ENCODE measurements around the gene LRRTM2. TPM values are rescaled to one million over a fixed set of nuclear protein-coding genes. Genes with fewer than 3 reads are reported as not detected.

Gene LRRTM2
- total RNA-seq, 1 experiment from 2014 or later: 0.21 TPM

- H3K27me3 ChIP-seq (replicated peaks): no peaks in the 10 kb centered on the region
- no peak for DNase-seq (ENCODE audit: low read depth in 1 of 2, low spot score in 2 of 2)
- H3K36me3 ChIP-seq: peaks cover 79% of the 10 kb centered on the region
Measured at GRCh38 chr5:138901716-138902115, 26.6 kb upstream of the LRRTM2 start.

GRCh38 chr5:138900281-138900965 lies 25.3 kb upstream of the LRRTM2 start:
- peak; percentile 54 to 64 for DNase-seq (ENCODE audit: low read depth in 1 of 2, low spot score in 2 of 2)
- Histone ChIP-seq H3K9me3 (replicated peaks) (no peaks in the 10 kb centered on the region), H3K4me3 (no peak overlapping the region), H3K36me3 (peaks cover 72% of the 10 kb centered on the region), H3K4me1 (replicated peaks) (peaks cover 48% of the 10 kb centered on the region), H3K27me3 (replicated peaks) (no peaks in the 10 kb centered on the region), H3K27ac (peak overlapping the region; percentile 46)

More at GRCh38 chr5:138901716-138902115, 26.6 kb upstream of the LRRTM2 start:
- peaks cover 58% of the 10 kb centered on the region for H3K4me1 ChIP-seq (replicated peaks)
- H3K9me3 ChIP-seq (replicated peaks): no peaks in the 10 kb centered on the region
- H3K27ac ChIP-seq: no peak overlapping the region
- no peak overlapping the region for H3K4me3 ChIP-seq

GRCh38 chr5:138898742-138899141 lies 23.6 kb upstream of the LRRTM2 start:
- peaks cover 67% of the 10 kb centered on the region for H3K36me3 ChIP-seq
- H3K27me3 ChIP-seq (replicated peaks): no peaks in the 10 kb centered on the region
- H3K9me3 ChIP-seq (replicated peaks): no peaks in the 10 kb centered on the region
- no peak overlapping the region for H3K27ac ChIP-seq
- no peak for DNase-seq (ENCODE audit: low read depth in 1 of 2, low spot score in 2 of 2)
- H3K4me1 ChIP-seq (replicated peaks): peaks cover 36% of the 10 kb centered on the region
- H3K4me3 ChIP-seq: no peak overlapping the region

- peaks cover 32% of the 10 kb centered on the region for H3K4me1 ChIP-seq (replicated peaks)
- no peak overlapping the region for H3K27ac ChIP-seq
- H3K9me3 ChIP-seq (replicated peaks): no peaks in the 10 kb centered on the region
- peaks cover 63% of the 10 kb centered on the region for H3K36me3 ChIP-seq
- no peak for DNase-seq (ENCODE audit: low read depth in 1 of 2, low spot score in 2 of 2)
- no peak overlapping the region for H3K4me3 ChIP-seq
- H3K27me3 ChIP-seq (replicated peaks): no peaks in the 10 kb centered on the region
Measured at GRCh38 chr5:138898299-138898698, 23.2 kb upstream of the LRRTM2 start.

- no peaks in the 10 kb centered on the region for H3K27me3 ChIP-seq (replicated peaks)
- peaks cover 14% of the 10 kb centered on the region for H3K4me1 ChIP-seq (replicated peaks)
- peaks cover 54% of the 10 kb centered on the region for H3K36me3 ChIP-seq
- H3K4me3 ChIP-seq: no peak overlapping the region
- no peak overlapping the region for H3K27ac ChIP-seq
- no peaks in the 10 kb centered on the region for H3K9me3 ChIP-seq (replicated peaks)
- DNase-seq (ENCODE audit: low read depth in 1 of 2, low spot score in 2 of 2): no peak
Measured at GRCh38 chr5:138895918-138896317, 20.8 kb upstream of the LRRTM2 start.

GRCh38 chr5:138890644-138891043 lies 15.5 kb upstream of the LRRTM2 start:
- Histone ChIP-seq H3K36me3 (peaks cover 70% of the 10 kb centered on the region), H3K27me3 (replicated peaks) (no peaks in the 10 kb centered on the region), H3K9me3 (replicated peaks) (peaks cover 12% of the 10 kb centered on the region; the same call in 1 of the 2 replicates), H3K4me3 (no peak overlapping the region), H3K27ac (no peak overlapping the region), H3K4me1 (replicated peaks) (no peaks in the 10 kb centered on the region)
- no peak for DNase-seq (ENCODE audit: low read depth in 1 of 2, low spot score in 2 of 2)

- Histone ChIP-seq H3K4me1 (replicated peaks) (no peaks in the 10 kb centered on the region), H3K36me3 (peaks cover 69% of the 10 kb centered on the region), H3K27ac (no peak overlapping the region), H3K9me3 (replicated peaks) (peaks cover 12% of the 10 kb centered on the region; the same call in 1 of the 2 replicates), H3K4me3 (no peak overlapping the region), H3K27me3 (replicated peaks) (no peaks in the 10 kb centered on the region)
- DNase-seq (ENCODE audit: low read depth in 1 of 2, low spot score in 2 of 2): no peak
Measured at GRCh38 chr5:138889994-138890393, 14.9 kb upstream of the LRRTM2 start.

GRCh38 chr5:138884554-138884953 lies 9.4 kb upstream of the LRRTM2 start:
- peaks cover 46% of the 10 kb centered on the region for H3K36me3 ChIP-seq

GRCh38 chr5:138884094-138884493 lies 9.0 kb upstream of the LRRTM2 start:
- peaks cover 41% of the 10 kb centered on the region for H3K36me3 ChIP-seq
- peaks cover 5% of the 10 kb centered on the region; the same call in 1 of the 2 replicates for H3K9me3 ChIP-seq (replicated peaks)
- no peaks in the 10 kb centered on the region for H3K27me3 ChIP-seq (replicated peaks)
- no peak for DNase-seq (ENCODE audit: low read depth in 1 of 2, low spot score in 2 of 2)
- no peak overlapping the region for H3K4me3 ChIP-seq
- H3K4me1 ChIP-seq (replicated peaks): no peaks in the 10 kb centered on the region
- no peak overlapping the region for H3K27ac ChIP-seq

More at GRCh38 chr5:138884554-138884953, 9.4 kb upstream of the LRRTM2 start:
- no peak for DNase-seq (ENCODE audit: low read depth in 1 of 2, low spot score in 2 of 2)
- Histone ChIP-seq H3K9me3 (replicated peaks) (peaks cover 5% of the 10 kb centered on the region; the same call in 1 of the 2 replicates), H3K27ac (no peak overlapping the region), H3K4me1 (replicated peaks) (no peaks in the 10 kb centered on the region), H3K4me3 (no peak overlapping the region), H3K27me3 (replicated peaks) (no peaks in the 10 kb centered on the region)

- Histone ChIP-seq H3K27me3 (replicated peaks) (no peaks in the 10 kb centered on the region), H3K27ac (no peak overlapping the region), H3K36me3 (peaks cover 32% of the 10 kb centered on the region), H3K4me1 (replicated peaks) (no peaks in the 10 kb centered on the region), H3K9me3 (replicated peaks) (peaks cover 5% of the 10 kb centered on the region; the same call in 1 of the 2 replicates), H3K4me3 (no peak overlapping the region)
- no peak for DNase-seq (ENCODE audit: low read depth in 1 of 2, low spot score in 2 of 2)
Measured at GRCh38 chr5:138883211-138883610, 8.1 kb upstream of the LRRTM2 start.

- DNase-seq (ENCODE audit: low read depth in 1 of 2, low spot score in 2 of 2): no peak
- H3K27me3 ChIP-seq (replicated peaks): no peaks in the 10 kb centered on the region
Measured at GRCh38 chr5:138878437-138879235, 3.5 kb upstream of the LRRTM2 start.

GRCh38 chr5:138876811-138877210 lies 1.7 kb upstream of the LRRTM2 start:
- no peak for DNase-seq (ENCODE audit: low read depth in 1 of 2, low spot score in 2 of 2)
- H3K4me1 ChIP-seq (replicated peaks): peaks cover 36% of the 10 kb centered on the region
- peaks cover 8% of the 10 kb centered on the region; the same call in 1 of the 2 replicates for H3K36me3 ChIP-seq
- no peaks in the 10 kb centered on the region for H3K9me3 ChIP-seq (replicated peaks)
- no peak overlapping the region for H3K4me3 ChIP-seq
- no peak overlapping the region for H3K27ac ChIP-seq
- no peaks in the 10 kb centered on the region for H3K27me3 ChIP-seq (replicated peaks)

More at GRCh38 chr5:138878437-138879235, 3.5 kb upstream of the LRRTM2 start:
- Histone ChIP-seq H3K27ac (no peak overlapping the region), H3K36me3 (peaks cover 8% of the 10 kb centered on the region; the same call in 1 of the 2 replicates), H3K9me3 (replicated peaks) (no peaks in the 10 kb centered on the region), H3K4me3 (no peak overlapping the region), H3K4me1 (replicated peaks) (peaks cover 21% of the 10 kb centered on the region)

- Histone ChIP-seq H3K36me3 (peaks cover 6% of the 10 kb centered on the region; the same call in 1 of the 2 replicates), H3K27me3 (replicated peaks) (no peaks in the 10 kb centered on the region), H3K27ac (no peak overlapping the region), H3K9me3 (replicated peaks) (no peaks in the 10 kb centered on the region), H3K4me3 (no peak overlapping the region), H3K4me1 (replicated peaks) (peaks cover 45% of the 10 kb centered on the region)
- no peak for DNase-seq (ENCODE audit: low read depth in 1 of 2, low spot score in 2 of 2)
Measured at GRCh38 chr5:138875946-138876345, 811 bp upstream of the LRRTM2 start.

- no peak for DNase-seq (ENCODE audit: low read depth in 1 of 2, low spot score in 2 of 2)
- H3K27me3 ChIP-seq (replicated peaks): no peaks in the 10 kb centered on the region
- no peaks in the 10 kb centered on the region for H3K9me3 ChIP-seq (replicated peaks)
- no peak overlapping the region for H3K4me3 ChIP-seq
- H3K27ac ChIP-seq: peak overlapping the region; percentile 59
- H3K4me1 ChIP-seq (replicated peaks): peaks cover 49% of the 10 kb centered on the region
- 0 out of 2 replicates have a peak, but pooled peaks cover 3% of the 10 kb centered on the region for H3K36me3 ChIP-seq
Measured at GRCh38 chr5:138875552-138875875, 379 bp upstream of the LRRTM2 start.
